GM19328 (cell line): ENCODE measurements around the gene COBLL1.

Experiments used
- ATAC-seq: cut with Tn5 transposase; IDR thresholded peaks from one replicate; pipeline ENCODE4 v1.9.1; 2021; ENCODE audit warnings: mild to moderate bottlenecking, moderate library complexity; ENCODE audit not compliant: unreplicated experiment

COBLL1 gene

DNA sequence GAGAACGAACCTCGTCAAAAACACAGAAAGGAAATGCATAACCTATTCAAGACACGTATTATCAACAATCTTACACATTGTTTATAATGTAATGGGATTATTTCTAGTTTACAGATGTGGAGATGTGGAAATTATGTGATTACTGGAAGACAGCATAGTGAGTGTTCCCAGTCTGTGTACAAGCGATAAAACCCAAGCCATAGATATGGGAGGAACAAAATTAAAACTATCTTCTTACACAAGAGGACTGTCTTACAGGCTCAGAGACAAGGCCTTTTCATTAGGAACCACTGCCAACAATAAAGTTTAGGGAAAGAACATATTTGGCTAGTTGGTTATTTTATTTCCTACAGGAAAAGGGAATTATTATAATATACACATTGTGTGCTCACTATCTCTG, 20.3 kb downstream of the COBLL1 start:
- no peak for ATAC-seq

DNA sequence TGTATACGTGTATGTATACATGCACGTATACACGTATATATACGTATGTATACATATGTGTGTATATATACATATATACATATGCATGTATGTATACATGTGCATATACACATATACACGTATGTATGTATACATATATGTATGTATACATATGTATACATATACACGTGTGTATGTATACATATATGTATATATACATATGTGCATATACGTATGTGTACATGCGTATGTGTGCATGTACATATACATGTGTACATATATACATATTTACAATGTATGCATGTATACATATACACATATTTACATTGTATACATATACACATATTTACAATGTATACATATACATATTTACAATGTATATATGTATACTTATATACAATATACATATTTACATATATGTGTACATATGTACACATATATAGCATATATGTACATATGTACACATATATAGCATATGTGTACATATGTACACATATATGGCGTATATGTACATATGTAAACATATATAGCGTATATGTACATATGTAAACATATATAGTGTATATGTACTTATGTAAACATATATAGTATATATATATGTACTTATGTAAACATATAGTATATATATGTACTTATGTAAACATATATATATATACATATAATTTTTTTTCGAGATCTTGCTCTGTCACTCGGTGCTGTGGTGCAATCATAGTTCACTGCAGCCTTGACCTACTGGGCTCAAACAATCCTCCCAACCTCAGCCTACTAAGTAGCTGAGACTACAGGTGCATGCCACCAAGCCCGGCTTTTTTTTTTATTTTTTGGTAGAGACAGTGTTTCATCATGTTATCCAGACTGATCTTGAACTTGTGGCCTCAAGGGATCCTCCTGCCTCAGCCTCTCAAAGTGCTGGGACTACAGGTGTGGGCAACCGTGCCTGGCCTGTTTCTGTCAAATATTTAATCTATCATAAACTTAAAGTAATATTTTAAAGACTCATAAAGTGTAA, 23.2 kb downstream of the COBLL1 start:
- ATAC-seq, result no peak

DNA sequence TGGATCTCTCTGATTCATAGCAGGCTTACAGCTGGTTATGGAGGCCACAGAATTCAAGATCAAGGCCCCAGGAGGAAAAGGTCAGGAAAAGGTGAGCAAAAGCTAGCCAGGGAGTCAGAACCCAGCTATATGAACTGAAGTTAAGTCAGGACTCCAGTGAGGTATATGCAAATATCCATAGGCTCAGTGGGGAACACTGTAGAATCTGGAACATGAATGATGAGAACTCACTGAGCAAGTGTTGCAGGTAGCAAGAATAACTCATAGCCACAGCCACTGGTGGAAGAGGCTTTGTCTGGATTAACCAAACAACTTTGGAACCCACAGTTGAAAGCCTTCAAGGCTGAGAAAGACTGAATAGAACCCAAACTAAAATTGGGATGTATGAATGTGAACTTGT, 24.7 kb downstream of the COBLL1 start:
- ATAC-seq, result no peak

DNA sequence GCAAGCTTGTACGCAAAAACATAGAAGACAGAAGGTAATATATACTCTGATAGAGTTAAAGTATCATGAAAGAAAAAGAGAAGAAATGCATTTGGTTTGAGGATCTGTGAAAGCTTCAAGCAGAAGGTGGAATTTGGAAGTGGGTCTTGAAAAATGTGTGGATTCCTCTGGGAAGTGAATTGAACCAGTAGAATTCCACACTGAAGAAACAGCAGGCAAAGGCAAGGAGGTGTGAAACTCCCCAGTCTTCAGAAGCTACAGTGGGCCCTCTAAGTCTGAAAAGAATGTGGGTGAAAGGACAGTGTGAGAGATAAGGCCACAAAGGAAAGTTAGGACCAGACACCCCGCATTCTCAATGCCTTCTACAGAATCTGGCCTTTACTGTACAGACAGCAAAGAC, 25.6 kb downstream of the COBLL1 start:
- ATAC-seq, result no peak

GRCh38 chr2:164815071-164815793, 26.4 kb downstream of the COBLL1 start:
- ATAC-seq, result no peak

DNA sequence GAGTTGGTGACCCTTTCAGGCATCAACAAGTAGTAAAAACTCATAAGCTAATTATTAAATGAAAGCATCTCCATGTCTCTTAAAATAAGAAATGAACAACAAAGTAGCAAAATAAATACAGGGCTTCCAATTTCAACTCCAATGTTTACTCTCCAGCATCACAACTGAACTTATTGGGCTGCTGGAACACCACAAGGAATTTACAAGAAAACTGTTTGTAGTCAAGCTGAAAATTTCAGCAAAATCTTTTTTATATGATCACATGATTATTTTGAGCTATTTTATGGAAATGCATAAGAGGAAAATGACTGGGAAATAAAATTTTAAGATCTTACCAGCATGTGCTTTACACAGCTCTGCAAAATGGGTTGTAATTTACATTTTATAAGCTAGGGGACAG, 28.1 kb downstream of the COBLL1 start:
- ATAC-seq, result no peak

DNA sequence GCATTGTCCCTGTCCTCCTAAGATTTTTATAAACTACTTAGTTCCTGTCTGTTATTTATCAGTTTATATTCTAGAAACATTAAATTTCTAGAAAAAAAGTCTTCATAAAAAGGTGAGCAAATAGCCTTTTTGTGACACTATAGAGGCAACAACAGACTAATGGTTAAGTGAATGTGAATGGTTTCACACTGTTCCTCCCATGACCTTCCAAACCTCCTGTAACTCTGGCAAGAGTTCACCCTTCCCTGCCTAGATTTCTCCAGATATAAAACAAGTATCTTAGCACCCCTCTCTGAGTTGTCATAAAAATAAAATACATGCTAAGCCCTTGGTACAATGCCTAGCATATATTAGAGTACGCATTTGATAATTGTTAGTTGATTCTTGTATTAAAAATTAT, 29.2 kb downstream of the COBLL1 start:
- no peak for ATAC-seq

DNA sequence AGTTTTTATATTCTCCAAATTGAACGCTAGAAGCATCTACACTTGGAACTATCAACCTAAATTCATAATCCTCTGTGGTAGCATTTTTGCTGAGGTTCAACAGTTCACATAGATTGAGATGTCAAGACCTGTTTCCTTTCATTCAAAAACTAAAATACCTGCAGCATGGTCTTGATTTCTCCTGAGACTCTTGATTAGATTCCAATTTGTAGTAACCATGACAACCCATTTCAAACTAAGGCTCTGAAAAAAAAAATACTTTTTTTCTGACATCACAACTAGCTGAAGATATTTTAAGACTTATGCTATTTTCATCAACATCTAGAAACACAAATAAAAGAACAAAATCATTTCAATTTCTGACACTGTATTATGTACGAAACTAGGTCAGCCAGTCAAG, 29.8 kb downstream of the COBLL1 start:
- ATAC-seq, result no peak

DNA sequence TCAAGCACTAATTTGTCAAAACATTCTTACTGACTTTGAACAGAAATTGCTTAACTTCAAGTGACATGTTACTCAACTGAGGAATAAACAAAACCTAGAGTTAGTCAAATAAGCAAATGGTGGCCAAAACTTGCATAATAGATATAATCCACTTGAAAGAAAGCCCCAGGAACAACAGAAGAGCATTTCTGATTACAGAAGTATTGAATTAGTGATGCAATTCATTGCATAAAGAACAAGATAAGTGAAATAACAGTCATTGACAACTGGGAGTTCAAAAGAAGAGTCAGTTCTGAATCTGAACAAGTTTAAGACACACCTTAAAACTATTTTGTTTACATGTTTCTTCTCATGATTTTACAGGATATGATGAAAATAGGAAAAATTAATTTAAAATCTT, 30.8 kb downstream of the COBLL1 start:
- ATAC-seq, result no peak

DNA sequence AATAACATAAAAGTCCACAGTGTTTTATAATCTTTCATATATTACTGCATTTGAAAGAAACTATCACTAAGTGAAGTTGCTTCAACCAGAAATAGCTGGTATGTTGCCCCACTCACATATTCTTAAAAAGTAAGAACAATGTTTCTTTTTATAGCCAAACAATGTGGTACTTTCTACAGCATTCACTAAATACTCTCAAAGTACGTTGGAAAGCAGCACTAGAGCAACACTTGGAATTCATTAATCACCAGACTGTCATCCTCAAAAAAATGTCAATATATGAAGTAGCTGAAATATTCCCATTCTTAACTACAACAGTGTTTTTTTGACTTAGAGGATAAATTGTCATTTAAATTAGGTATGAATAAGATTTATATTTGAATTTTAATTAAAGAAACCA, 32.8 kb downstream of the COBLL1 start:
- ATAC-seq, result no peak

- ATAC-seq, result no peak
Observed at GRCh38 chr2:164803776-164804466, 37.7 kb downstream of the COBLL1 start.

DNA sequence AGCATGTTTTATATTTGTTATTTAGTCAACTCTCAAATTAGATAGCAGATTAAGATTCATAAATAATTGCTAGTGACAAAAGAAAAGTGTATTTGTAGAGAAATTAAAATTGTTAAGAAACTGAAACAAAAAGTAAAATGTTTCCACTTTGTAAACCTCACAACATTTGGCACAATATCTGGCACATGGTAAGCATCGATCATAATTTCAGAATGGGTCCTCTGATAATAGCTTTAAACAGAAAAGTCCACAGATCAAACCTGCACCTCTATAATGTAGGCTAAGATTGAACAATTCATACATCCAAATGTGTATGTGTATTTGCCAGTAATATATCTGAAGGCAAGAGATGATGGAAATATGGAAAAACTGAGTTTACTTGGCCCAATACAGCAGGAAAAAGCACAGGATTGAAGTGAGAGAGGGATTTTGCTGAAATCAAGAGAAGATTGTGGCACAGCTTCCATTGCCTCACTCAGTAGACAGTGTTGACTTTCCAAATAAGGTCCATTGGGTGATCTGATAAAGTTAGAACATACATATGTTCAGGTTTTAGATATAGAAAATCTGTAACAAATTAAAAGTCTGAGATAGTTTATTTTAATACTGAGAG, 39.4 kb downstream of the COBLL1 start:
- ATAC-seq, result no peak

DNA sequence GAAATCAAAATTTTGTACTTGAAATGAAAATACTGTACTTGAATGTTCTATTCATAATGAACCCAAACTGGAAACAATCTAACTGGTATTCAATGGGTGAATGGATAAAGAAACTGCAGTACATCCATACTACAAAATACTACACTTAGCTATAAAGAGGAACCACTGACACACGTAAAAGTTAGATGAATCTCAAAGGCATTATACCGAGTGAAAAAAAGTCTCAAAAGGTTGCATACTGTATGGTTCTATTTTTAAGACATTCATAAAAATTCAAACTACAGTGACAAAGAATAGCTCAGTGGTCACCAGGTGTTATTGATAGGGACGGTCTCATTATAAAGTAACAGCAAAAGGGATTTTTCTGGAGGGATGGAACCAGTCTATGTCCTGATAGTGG, 41.1 kb downstream of the COBLL1 start:
- ATAC-seq, result no peak

- ATAC-seq, result no peak
Observed at GRCh38 chr2:164797627-164798026, 44.0 kb downstream of the COBLL1 start.

DNA sequence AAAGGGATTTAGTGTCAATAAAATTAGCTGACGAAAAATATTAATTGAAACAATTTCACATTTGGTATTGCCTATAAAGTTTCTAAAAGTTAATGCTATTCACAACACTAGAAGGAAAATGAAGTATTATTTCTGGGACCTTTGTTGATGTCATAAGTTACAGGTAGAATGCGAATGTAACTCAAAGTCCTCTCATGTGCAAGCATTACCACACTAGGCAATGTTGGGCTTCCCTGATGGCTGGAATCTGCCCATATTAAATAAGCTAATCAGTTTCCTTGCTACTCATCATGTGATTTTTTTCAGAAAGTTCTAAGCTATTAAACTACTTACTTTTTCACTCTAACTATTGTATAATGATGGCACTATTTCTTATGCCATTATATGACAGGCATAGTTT, 44.6 kb downstream of the COBLL1 start:
- ATAC-seq, result no peak

DNA sequence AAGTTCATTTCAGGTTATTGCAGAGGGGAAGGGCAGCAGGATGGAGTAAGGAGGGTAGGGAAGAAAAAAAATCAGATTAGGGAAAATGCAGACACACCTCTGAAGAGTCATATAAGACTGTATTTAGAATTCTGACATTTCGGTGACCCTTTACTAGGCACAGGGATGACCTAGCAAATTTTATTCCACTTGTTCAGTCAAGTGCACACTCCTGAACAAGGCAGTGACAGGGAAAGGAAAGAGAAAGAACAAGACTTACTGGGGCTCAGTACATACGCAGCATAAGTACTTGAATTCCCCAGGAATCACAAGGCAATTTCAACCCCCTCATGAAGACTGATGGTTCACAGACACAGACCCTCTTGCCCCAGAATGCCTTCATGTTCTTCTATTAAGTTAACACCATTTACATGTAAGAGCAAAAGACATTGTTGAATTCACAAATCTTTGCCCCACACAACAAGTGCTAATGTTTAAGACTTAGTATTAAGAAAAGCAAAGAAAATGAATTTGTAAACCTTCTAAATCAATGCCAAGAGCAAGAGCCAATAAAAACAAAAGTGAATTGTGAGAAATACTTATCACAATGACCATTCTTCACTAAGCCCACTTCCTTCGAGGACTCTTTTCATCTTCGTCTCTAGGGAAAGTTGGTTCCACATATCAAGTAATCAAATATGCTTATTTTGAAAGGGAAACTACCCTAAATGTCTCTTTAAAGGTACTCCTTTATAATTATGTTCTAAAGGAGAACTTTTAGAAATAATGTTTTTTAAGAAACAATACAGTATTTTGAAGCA, 47.0 kb downstream of the COBLL1 start:
- ATAC-seq, result no peak

DNA sequence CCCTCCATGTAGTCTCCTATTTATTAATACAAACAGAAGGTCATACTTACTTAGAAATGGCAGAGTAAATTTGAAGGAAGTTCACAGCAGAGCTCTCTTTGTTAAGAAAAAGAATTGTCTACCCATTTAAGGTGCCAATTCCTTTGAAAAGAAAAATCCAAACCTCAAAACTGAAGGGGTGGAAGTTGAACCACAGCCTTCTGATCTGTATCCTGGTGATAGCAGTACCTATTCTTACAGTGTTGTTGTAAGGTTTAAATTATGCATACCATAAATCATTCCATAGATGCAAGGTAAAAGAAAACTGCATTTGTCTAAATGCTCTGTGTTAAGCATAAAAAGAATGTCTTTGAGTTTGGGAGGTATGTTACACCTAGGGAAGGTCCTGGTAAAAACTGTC, 47.6 kb downstream of the COBLL1 start:
- no peak for ATAC-seq

GRCh38 chr2:164793529-164793928, 48.1 kb downstream of the COBLL1 start:
- no peak for ATAC-seq

- ATAC-seq, result no peak
Observed at GRCh38 chr2:164792316-164793170, 49.1 kb downstream of the COBLL1 start.
